NCI-H2196 treated with DMSO at 0.1 percent for 48 hours (cell line): ENCODE results near the gene MYRIP.
A peak's percentile ranks its signal among the peaks of the same experiment; 100 is the strongest.

Experiments
- DNase-seq: peaks from one replicate; lab custom pipeline; 2025; ENCODE audit not compliant: unreplicated experiment; lab: John Stamatoyannopoulos, UW

Gene MYRIP

GRCh38 chr3:40309418-40309924 lies 500.1 kb downstream of the MYRIP start, which contains the start of gene EIF1B:
Gene EIF1B (plus strand): TSS chr3:40309707. CDS start chr3:40309942, 235 bp downstream.
- peak; percentile 75 for DNase-seq
